Activated T-helper 9 cell treated with anti-CD3 and anti-CD28 coated beads, Interleukin-2, amount 50 U/mL, for 16 hours (primary cell): ENCODE results near the gene NCKIPSD.
"Not testable (repeated sequence)": the region's sequence is repeated elsewhere in the genome, so short reads cannot be mapped to it uniquely, and the experiment has no call there.

Source experiments
- DNase-seq: peaks from one replicate; pipeline ENCODE4 v3.0.0-alpha.2; 2020; ENCODE audit warnings: low read depth

The NCKIPSD gene

DNA sequence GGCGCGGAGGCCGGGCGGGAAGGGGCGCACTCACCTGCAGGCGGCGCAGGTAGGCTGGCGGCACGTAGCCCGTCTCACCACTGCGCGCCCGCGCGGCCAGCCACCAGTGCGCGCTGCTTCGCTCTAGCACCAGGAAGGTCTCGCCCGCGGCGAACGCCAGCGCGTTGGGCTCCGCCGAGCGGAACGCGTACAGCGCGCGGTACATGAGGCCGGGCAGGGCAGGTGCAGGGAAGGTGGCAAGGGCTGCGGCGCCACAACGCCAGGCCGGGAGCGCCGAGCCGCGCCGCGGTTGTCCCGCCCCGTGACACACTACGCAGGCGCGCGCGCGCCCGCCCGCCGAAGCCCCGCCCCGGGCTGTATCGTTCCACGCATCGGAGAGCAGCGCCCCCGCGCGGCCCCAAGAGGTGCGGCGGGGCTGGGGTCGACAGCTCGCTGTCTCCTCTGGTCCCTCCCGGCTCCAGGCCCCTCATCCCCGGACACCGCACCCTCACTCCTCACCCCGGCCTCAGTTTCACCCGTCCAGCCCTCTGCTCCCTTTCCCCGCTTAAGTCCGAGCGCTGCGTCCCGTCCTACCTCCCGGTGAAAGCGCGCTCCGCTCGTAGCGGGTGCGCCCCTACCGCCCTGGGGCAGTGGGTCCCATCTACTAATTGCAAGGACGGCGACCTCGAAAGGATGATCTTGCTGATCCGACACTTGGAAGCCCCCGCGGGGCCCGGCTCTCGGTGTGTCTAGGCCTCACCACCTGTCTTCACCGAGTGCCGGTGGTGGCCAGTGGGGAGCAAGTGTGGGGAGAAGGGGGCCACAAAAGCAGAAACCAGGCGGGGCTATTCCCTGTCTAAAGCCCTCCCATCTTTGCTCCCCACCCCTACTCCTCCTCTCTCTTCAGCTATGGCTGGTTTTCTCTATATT is at the start of gene NCKIPSD:
Gene NCKIPSD (minus strand): TSS at position 313 of the 909 bp plus-strand sequence. CDS start 108 bp downstream, at position 205.
- peak; percentile 88 for DNase-seq

DNA sequence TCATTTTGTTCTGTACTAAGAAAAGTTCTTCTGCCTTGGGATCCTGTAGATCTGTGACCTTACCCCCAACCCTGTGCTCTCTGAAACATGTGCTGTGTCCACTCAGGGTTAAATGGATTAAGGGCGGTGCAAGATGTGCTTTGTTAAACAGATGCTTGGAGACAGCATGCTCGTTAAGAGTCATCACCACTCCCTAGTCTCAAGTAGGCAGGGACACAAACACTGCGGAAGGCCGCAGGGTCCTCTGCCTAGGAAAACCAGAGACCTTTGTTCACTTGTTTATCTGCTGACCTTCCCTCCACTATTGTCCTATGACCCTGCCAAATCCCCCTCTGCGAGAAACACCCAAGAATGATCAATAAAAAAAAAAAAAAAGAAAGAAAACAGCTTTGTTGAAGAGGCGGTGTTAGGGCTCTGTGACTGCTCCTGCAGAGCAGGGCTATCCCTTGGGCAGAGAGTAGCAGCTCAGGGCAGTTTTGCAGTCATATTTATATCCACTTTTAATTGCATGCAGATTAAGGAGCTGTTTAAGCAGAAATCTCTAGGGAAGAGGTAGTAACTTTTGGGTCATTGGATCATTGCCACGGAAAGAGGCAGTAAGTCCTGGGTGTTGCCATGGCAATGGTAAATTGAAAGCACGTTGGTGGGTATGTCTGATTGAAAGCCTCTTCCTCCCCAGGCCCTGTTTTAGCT is 49.5 kb upstream of the NCKIPSD start:
- not testable (repeated sequence) for DNase-seq

DNA sequence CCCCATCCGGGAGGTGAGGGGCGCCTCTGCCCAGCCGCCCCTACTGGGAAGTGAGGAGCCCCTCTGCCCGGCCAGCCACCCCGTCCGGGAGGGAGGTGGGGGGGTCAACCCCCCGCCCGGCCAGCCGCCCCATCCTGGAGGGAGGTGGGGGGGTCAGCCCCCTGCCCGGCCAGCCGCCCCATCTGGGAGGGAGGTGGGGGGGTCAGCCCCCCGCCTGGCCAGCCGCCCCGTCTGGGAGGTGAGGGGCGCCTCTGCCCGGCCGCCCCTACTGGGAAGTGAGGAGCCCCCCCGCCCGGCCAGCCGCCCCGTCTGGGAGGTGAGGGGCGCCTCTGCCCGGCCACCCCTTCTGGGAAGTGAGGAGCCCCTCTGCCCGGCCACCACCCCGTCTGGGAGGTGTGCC is 48.8 kb upstream of the NCKIPSD start:
- not testable (repeated sequence) for DNase-seq

DNA sequence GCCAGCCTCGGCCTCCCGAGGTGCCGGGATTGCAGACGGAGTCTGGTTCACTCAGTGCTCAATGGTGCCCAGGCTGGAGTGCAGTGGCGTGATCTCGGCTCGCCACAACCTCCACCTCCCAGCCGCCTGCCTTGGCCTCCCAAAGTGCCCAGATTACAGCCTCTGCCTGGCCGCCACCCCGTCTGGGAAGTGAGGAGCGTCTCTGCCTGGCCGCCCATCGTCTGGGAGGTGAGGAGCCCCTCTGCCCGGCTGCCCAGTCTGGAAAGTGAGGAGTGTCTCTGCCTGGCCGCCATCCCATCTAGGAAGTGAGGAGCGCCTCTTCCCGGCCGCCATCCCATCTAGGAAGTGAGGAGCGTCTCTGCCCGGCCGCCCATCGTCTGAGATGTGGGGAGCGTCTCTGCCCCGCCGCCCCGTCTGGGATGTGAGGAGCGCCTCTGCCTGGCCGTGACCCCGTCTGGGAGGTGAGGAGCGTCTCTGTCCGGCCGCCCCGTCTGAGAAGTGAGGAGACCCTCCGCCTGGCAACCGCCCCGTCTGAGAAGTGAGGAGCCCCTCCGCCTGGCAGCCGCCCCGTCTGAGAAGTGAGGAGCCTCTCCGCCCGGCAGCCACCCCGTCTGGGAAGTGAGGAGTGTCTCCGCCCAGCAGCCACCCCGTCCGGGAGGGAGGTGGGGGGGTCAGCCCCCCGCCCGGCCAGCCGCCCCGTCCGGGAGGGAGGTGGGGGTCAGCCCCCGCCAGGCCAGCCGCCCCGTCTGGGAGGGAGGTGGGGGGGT is 48.2 kb upstream of the NCKIPSD start:
- DNase-seq, result not testable (repeated sequence)

DNA sequence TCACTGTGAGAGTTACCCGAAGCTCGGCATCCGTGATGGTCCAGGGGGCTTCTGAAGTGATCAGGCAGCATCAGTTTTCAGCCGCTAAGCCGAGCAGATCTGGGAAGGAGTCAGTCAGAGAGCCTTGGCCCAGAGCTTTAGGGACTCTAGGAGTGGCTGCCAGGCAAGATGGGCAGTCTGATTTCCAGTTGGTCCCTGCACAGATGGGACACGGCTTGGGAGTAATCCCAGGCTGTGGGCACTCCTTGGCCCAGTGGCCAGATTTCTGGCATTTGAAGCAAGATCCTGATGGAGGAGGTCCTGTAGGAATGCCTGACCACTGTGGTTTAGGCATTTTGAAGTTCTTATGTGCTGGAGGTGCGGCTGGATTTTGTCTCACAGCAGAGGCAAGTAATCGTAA is 41.8 kb upstream of the NCKIPSD start:
- no peak for DNase-seq

DNA sequence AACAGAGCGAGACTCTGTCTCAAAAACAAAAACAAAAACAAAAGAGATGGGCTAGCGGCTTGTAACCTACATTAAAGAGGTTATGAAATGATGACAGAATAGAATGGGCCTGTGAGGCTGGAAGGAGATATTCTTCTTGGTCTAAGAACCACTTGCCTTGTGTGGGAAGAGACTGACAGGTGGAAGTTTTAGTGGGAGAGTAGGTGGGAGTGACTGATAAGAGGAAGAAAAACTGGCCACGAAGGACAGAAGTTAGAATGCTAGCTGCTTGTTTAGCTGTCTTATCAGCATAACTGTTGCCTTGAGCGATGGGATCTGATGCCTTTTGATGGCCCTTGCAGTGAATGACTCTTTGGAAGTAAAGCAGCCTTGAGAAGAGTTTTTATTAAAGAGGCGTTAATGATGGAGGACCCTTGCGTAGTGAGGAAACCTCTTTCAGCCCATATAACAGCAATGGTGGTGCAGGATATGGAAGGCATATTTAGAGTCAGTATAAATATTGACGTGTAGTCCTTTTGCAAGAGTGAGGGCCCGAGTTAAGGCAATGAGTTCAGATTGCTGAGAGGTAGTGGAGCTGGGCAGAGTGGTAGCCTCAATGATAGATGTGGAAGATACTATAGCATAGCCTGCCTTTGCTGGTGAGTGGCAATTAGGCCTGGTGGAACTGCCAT is 39.6 kb upstream of the NCKIPSD start:
- not testable (repeated sequence) for DNase-seq

DNA sequence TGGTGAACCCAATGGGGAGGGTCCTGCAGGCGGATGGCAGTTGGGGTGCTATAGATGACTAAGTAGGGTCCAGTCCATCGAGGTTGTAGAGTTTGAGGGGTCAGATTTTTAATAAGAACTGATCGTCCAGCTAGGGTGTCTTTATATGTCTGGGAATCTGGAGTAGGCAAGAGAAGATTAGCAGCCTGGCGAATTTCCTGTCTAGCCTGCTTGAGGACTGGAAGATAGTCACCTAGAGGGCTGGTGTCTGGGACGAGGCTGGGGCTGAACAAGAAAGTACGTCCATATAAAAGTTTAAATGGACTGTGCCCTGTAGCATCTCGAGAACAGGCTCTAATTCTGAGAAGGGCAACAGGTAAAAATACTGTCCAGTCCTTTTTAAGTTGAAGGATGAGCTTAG is 38.0 kb upstream of the NCKIPSD start:
- no peak for DNase-seq

DNA sequence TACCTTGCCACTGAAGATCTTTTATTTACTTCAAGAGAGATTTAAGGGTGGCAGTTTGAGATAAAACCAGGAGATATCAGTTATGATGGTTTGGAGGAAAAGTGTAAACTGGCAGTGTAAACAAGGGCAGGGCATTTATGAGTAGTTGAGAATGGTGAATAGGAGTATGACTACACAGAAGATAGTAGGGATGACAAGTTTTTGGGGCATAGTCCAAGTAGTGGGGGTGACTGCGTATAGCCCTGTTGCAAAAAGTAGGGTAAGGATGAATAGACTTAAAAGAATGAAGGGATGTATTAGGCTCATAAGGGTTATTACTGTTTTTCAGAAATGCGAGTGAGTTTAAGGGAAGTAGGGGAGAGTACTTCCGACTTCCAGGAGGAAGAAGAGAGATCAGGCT is 37.6 kb upstream of the NCKIPSD start:
- not testable (repeated sequence) for DNase-seq

DNA sequence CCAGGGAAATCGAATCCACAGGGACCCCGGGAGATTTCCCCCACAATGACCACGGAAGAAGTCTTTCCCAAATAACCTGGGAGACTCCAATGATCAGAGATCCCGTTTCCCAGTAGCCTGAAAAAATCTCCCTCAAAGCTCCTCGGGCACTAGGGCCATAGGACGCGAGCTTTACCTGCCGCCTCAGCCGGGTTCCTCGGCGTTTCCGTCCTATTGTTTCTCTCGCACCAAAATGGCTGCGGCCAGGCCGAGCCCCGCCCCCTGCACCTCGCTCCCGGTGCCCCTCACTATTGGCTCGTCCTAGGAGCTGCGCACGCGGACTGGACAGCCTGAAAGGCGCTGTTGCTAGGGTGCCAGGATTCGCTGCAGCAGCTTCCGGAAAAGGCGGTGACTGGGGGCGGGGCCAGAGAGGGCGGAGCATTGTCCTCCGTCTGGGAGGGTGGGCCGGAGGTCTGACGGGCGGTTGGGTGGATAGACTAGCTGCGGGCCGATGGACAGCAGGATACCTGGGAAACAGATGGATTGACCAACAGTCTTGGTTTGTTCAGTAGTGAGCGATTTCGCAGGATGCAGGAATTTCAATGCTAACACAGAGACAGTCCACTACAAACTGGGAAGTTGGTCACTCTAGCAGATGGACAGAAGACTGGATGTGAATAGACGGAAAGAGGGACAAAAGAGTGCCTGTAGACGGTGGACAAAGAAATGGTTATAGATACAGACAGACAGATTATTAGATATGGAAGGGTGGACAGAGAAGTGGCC is 31.4 kb upstream of the NCKIPSD start, which contains the start of gene IP6K2:
Gene IP6K2 (minus strand): TSS at position 240 of the 765 bp plus-strand sequence. CDS start 21,930 bp downstream, outside the sequence.
- peak; percentile 98 for DNase-seq

DNA sequence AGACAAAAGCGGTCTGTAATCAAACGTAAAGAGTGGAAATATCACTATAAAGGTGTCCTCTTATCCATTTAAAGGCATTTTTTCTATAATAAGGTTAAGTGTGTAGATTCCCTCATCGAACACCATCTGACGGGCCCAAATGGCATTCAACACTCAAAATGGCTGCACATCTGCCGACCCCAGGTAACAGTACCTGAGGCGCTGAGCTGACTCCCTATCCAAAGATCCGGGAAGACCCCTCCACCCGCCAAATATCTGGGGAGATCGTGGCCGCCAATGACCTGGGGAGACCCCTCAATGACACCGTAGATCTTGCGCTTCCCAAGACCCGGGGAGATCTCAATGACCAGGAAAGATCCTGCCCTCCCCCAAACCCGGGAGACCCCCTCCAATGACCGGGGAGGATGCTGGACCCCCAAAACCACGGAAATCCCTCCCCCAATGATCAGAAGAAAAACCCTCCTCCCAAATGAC is 30.8 kb upstream of the NCKIPSD start:
- peak; percentile 4 for DNase-seq

DNA sequence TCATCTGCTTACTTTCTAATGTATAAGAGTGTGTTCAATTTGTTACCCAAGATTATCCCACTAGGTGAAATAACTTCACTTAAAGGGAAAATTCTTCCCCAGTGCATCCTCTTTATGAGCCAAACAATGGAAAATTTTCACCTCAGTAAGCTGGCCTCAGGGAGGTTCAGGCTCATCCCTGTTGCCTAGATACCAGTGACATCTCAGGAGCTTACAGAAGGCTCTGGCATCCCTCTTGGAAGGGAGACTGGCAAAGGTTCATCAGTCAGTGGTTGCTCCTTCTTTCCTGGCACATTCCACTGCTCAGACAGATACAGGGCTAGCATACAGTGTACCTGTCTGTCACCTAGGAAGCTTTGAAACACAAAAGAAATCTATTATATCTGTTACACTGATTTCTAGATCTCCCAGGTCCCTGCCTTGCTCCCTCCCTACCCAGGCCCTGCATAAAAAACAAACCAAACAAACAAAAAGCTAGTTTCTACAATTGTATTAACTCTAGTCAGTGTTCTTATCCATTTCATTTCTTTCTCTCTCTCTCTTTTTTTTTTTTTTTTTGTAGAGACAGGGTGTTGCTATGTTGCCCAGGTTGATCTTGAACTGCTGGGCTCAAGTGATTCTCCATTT is 29.6 kb upstream of the NCKIPSD start:
- DNase-seq, result no peak

DNA sequence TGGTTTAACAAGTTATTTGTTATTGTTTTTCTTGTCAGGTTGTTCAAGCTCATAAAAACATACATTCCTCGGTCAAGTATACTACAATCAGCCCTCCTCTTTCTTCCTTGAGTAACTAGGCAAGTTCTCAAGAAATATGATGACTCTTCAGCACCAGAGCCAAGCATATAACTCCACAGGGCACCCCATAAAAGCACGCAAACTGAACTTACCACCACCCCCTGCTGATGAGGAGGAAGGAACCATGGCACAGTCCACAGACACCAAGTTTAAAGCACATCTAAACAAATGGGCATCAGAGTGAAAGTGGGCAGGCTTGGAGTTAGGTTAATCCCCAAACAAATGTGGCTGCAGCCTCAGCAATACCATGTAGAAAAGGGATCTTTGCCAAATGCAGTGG is 26.0 kb upstream of the NCKIPSD start:
- DNase-seq, result no peak

DNA sequence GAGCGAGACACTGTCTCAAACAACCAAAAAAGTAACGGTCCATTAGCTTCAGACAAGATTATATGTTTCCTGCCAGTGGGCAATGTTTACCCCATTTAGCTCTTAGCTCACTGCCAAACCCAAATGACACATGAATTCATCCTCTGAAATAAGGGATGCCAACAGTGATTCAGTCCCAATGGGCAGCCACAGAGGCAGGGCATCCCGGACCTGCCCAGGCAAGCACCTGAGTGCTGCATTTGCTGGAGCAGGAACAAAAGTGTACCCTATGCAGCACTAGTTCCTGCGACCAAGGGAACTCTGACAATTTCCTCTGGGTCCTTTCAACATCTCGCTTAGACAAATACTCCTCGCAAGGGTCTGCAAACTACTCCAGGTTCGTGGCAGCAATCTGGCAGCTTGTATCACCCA is 23.3 kb upstream of the NCKIPSD start:
- DNase-seq, result no peak

DNA sequence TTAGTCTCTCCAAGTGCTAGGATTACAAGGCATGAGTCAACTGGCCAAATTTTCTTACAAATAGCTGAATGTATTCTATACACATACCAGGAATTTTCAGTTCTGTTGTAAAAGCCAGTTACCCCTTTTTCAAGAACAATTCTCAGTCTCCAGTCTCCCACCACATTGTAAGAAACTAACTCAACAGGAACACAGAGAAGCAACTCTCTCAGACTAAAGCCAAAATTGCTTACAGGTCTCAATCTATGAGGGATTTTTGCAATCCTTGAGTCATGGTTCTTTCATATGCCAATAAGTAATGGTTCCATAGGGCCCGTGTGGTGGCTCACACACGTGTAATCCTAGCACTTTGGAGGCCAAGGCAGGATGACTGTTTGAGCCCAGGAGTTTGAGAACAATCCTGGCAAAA is 22.8 kb upstream of the NCKIPSD start:
- DNase-seq, result no peak

DNA sequence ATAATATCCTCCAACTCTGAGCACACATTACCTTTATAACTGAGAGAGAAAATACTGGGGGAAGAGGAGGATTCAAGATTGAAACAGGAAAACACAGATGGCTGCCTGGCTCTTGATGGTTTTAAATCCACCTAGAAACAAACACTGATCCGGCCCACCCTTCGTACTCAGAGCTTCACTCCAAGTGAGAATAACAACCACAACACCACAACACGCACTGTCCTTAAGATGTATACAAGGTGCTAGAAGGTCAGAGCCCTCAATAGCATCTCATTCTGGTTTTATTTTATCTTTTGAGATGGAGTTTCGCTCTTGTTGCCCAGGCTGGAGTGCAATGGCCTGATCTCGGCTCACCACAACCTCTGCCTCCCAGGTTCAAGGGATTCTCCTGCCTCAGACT is 21.4 kb upstream of the NCKIPSD start:
- DNase-seq, result no peak

DNA sequence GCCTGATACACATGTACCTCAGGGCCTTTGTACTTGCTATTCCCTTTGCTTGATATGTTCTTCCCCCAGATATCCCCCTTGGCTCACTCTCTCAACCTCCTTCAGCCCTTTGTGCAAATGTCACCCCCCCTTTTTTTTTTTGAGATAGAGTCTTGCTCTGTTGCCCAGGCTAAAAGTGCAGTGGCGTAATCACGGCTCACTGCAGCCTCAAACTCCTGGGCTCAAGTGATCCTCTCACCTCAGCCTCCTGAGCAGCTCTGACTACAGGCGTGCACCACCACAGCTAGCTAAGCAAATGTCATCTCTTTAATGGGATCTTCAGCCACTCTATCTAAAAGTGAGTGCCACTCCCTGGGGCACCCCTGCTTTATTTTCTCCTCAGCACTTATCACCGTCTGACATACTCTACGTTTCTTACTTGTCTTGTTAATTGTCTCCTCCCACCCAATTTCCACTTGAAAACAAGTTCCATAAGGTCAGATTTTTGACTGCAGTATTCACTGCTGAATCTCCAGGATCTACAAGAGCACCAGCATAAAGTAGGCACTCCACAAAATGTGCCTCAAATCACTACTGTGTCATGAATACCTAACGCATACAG is 16.7 kb upstream of the NCKIPSD start:
- DNase-seq, result no peak

DNA sequence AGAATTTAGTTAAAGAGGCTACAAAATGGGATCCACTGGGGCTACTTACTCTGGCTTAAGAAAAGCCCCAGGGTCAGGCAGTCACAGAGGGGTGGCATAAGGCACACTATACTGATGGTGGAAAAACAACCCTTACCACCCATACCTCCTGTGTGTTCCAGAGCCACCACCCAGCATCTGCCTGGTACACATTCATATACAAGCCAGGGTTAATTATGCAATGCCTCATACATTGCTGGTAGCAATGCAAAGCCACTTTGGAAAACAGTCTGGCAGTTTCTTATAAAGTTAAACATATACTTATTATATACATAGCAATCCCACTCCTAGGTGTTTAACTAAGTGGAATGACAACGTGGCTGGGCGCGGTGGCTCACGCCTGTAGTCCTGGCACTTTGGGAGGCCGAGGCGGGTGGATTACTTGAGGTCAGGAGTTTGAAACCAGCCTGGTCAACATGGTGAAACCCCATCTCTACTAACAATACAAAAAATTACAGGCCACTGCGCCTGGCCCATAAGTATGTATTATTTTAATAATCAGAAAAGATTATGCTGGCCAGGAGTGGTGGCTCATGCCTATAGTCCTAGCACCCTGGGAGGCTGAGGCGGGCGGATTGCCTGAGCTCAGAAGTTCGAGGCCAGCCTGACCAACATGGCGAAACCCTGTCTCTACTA is 15.2 kb upstream of the NCKIPSD start:
- DNase-seq, result no peak

DNA sequence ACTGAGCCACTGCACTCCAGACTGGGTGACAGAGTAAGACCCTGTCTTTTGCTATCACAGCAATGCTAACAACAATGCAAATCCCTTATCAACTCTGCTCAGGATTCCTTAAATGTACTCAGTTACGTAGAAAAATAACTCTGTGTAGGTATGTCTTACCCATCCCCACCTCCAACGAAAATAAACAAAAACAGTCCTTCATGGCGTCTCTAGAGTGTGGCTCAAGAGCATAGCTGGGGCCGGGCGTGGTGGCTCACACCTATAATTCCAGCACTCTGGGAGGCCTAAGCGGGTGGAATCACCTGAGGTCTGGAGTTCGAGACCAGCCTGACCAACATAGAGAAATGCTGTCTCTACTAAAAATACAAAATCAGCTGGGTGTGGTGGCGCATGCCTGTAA is 13.2 kb upstream of the NCKIPSD start:
- DNase-seq, result no peak

DNA sequence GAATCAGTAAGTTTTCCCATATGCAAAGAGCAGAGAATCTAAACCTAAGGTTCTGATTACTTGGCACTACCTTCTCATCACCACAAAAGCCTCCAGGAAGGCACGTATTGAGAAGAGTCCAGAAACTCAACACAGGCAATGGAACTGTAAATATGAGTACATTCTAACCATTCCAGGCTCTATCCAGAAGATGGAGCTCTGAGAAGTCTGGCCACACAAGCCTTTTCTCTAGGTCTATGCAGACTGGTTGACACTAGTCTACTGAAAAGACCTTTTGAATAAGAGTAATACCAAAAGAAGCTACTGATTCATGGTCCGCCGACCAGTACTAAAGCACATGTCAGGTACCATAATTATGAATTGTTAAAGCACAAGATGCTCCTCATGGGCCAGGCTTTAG is 12.2 kb upstream of the NCKIPSD start:
- no peak for DNase-seq
